ENCODE data around the gene VAX1. TPM values are rescaled to one million over a fixed set of nuclear protein-coding genes. Genes with fewer than 3 reads are reported as not detected.

Gene VAX1
- total RNA-seq, 4 donors from 2014 or later = not detected

- no peak for DNase-seq (ENCODE audit: low spot score in 2 of 2)
- Histone ChIP-seq H3K27ac (no peak overlapping the region), H3K4me3 (peak overlapping the region in 2 of 4 donors; percentile 29 to 32), H3K4me1 (peaks cover 0 to 59% (median 20%) of the 10 kb centered on the region in 4 donors), H3K27me3 (peaks cover 0 to 100% of the 10 kb centered on the region in 2 donors), H3K36me3 (no peaks in the 10 kb centered on the region), H3K9me3 (no peaks in the 10 kb centered on the region)
- TF ChIP-seq CTCF (IDR thresholded peaks at IDR 0.05) (peak in 1 of 5 experiments; percentile 9), EP300 (IDR thresholded peaks at IDR 0.05) (no peak)
- 4 to 5% methylated on average over 37 of the region's 82 CpGs for WGBS, 2 donors
Observed at GRCh38 chr10:117163061-117163953, 25.2 kb upstream of the VAX1 start.

- peaks cover 0 to 50% (median 16%) of the 10 kb centered on the region in 4 donors for H3K4me1 ChIP-seq
- H3K27ac ChIP-seq = no peak overlapping the region
- 4 to 6% methylated on average over 31 to 38 of the region's 39 CpGs for WGBS, 2 donors
- H3K4me3 ChIP-seq = peak overlapping the region in 2 of 4 donors; percentile 29 to 32
- H3K36me3 ChIP-seq = no peaks in the 10 kb centered on the region
- TF ChIP-seq EP300 (IDR thresholded peaks at IDR 0.05) (no peak), POLR2A (IDR thresholded peaks at IDR 0.05) (no peak)
- DNase-seq (ENCODE audit: low spot score in 2 of 2) = no peak
- H3K27me3 ChIP-seq = peaks cover 0 to 100% of the 10 kb centered on the region in 2 donors
- H3K9me3 ChIP-seq = no peaks in the 10 kb centered on the region
Observed at GRCh38 chr10:117162093-117163060, 24.3 kb upstream of the VAX1 start.

GRCh38 chr10:117161386-117162033 lies 23.4 kb upstream of the VAX1 start:
- H3K27me3 ChIP-seq = peaks cover 0 to 100% of the 10 kb centered on the region in 2 donors
- no peaks in the 10 kb centered on the region for H3K9me3 ChIP-seq
- 10 to 11% methylated on average over 6 of the region's 6 CpGs for WGBS, 2 donors
- no peak overlapping the region for H3K27ac ChIP-seq
- no peak for DNase-seq (ENCODE audit: low spot score in 2 of 2)
- H3K36me3 ChIP-seq = no peaks in the 10 kb centered on the region
- no peak overlapping the region for H3K4me3 ChIP-seq
- TF ChIP-seq CTCF (IDR thresholded peaks at IDR 0.05) (no peak), EP300 (IDR thresholded peaks at IDR 0.05) (peak in 1 of 2 donors; percentile 53)
- peaks cover 0 to 42% (median 16%) of the 10 kb centered on the region in 4 donors for H3K4me1 ChIP-seq

GRCh38 chr10:117160567-117160966 lies 22.5 kb upstream of the VAX1 start:
- DNase-seq (ENCODE audit: low spot score in 2 of 2) = no peak
- no peak overlapping the region for H3K27ac ChIP-seq
- H3K9me3 ChIP-seq = no peaks in the 10 kb centered on the region
- TF ChIP-seq POLR2A (IDR thresholded peaks at IDR 0.05) (no peak), CTCF (IDR thresholded peaks at IDR 0.05) (no peak), EP300 (IDR thresholded peaks at IDR 0.05) (no peak)
- no peak overlapping the region for H3K4me3 ChIP-seq
- H3K27me3 ChIP-seq = peaks cover 0 to 100% of the 10 kb centered on the region in 2 donors
- no peaks in the 10 kb centered on the region for H3K36me3 ChIP-seq
- H3K4me1 ChIP-seq = peaks cover 0 to 33% (median 16%) of the 10 kb centered on the region in 4 donors
- 10 to 11% methylated on average over 5 of the region's 5 CpGs for WGBS, 2 donors

- Histone ChIP-seq H3K9me3 (no peaks in the 10 kb centered on the region), H3K27ac (no peak overlapping the region), H3K36me3 (no peaks in the 10 kb centered on the region), H3K27me3 (peaks cover 0 to 100% of the 10 kb centered on the region in 2 donors), H3K4me3 (no peak overlapping the region), H3K4me1 (peaks cover 0 to 21% (median 10%) of the 10 kb centered on the region in 4 donors)
- no peak for DNase-seq (ENCODE audit: low spot score in 2 of 2)
- no peak for TF ChIP-seq EP300 (IDR thresholded peaks at IDR 0.05)
- no peak for TF ChIP-seq POLR2A (IDR thresholded peaks at IDR 0.05)
- TF ChIP-seq CTCF (IDR thresholded peaks at IDR 0.05) = no peak
- 10 to 16% methylated on average over 6 of the region's 6 CpGs for WGBS, 2 donors
Observed at GRCh38 chr10:117159390-117159789, 21.3 kb upstream of the VAX1 start.

Data from tibial nerve (tissue), 4 donors.